SJSA1 (cell line): ENCODE data around the gene TBC1D9B. TPM values are rescaled to one million over a fixed set of nuclear protein-coding genes. Genes with fewer than 3 reads are reported as not detected.

ENCODE experiments used
- DNase-seq, 2 experiments: peaks; one replicate each; pipeline ENCODE4 v3.0.0-alpha.2; 2015 to 2020; ENCODE audit warnings: low spot score in 2 of 2, low read depth in 1 of 2
- H3K27ac ChIP-seq: fragments of 250-450 bp; sonication (Bioruptor Pico); 2 replicates; pipeline ENCODE4 v1.5.1; 2020; ENCODE audit warnings: mild to moderate bottlenecking, moderate library complexity
- H3K27me3 ChIP-seq: fragments of 250-450 bp; sonication (Bioruptor Pico); replicated peaks from 2 replicates; pipeline ENCODE4 v1.5.1; 2020; ENCODE audit warnings: mild to moderate bottlenecking, moderate library complexity
- H3K36me3 ChIP-seq: fragments of 250-450 bp; sonication (Bioruptor Pico); 2 replicates; pipeline ENCODE4 v1.5.1; 2020; ENCODE audit warnings: mild to moderate bottlenecking
- H3K4me1 ChIP-seq: fragments of 250-450 bp; sonication (Bioruptor Pico); replicated peaks from 2 replicates; pipeline ENCODE4 v1.6.1; 2021; ENCODE audit warnings: mild to moderate bottlenecking
- H3K4me3 ChIP-seq: fragments of 250-450 bp; sonication (Bioruptor Pico); 2 replicates; pipeline ENCODE4 v1.5.1; 2020; ENCODE audit warnings: mild to moderate bottlenecking
- H3K9me3 ChIP-seq: fragments of 250-450 bp; sonication (Bioruptor Pico); replicated peaks from 2 replicates; pipeline ENCODE4 v1.5.1; 2020; ENCODE audit warnings: mild to moderate bottlenecking
- total RNA-seq: library from RNA; depleted of rRNA; stranded (reverse); fragments of >200 nt; shearing (Covaris generic); gene quantifications from 2 replicates; pipeline ENCODE4 v1.2.3, GENCODE V29; 2014

Gene TBC1D9B
- total RNA-seq, 1 experiment from 2014 or later = 43.2 TPM

DNA sequence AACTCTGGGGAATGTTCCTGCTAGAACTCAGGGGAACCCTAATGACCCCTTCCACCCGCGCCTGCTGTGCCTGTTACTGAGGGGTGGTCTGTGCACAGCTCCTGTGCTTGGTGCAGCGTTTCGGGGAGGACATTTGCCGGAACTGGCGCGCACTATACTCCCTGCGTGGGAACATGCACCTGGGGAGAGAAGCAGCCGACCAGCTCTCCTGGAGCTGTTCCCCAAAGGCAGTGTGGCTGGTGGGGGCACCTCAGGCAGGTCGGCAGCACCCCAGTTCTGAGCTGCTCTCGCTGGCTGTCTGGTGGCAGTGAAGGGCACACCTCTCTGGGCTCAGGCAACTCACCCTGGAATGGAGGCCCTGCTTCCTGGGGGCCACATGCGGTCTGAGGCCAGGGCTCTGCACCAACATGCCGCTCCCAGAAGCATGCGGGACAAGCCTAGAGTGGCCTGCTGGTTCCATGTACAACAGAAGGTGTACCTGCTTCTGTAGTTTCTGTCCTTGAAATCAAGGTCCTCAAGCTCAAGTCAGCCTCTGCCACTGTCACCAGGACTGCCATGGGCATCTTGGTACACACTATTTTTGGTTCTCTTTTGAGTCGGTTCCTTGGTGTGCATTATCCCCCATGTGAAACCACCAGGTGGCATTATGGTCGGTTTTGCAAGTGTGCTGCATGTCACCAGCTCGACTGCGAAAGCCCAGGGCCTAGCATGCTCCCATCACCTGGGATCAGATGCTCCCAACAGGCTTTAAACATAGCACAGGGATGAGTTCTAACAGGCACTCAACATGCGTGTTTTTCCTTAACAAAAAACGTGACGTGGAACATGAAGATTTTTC lies 41.2 kb downstream of the TBC1D9B start:
- H3K4me1 ChIP-seq = no peaks in the 10 kb centered on the region
- no peaks in the 10 kb centered on the region for H3K27me3 ChIP-seq
- H3K36me3 ChIP-seq = peaks cover 96% of the 10 kb centered on the region
- no peak overlapping the region for H3K4me3 ChIP-seq
- H3K27ac ChIP-seq = no peak overlapping the region
- DNase-seq = no peak
- peaks cover 6% of the 10 kb centered on the region; the same call in 1 of the 2 replicates for H3K9me3 ChIP-seq

DNA sequence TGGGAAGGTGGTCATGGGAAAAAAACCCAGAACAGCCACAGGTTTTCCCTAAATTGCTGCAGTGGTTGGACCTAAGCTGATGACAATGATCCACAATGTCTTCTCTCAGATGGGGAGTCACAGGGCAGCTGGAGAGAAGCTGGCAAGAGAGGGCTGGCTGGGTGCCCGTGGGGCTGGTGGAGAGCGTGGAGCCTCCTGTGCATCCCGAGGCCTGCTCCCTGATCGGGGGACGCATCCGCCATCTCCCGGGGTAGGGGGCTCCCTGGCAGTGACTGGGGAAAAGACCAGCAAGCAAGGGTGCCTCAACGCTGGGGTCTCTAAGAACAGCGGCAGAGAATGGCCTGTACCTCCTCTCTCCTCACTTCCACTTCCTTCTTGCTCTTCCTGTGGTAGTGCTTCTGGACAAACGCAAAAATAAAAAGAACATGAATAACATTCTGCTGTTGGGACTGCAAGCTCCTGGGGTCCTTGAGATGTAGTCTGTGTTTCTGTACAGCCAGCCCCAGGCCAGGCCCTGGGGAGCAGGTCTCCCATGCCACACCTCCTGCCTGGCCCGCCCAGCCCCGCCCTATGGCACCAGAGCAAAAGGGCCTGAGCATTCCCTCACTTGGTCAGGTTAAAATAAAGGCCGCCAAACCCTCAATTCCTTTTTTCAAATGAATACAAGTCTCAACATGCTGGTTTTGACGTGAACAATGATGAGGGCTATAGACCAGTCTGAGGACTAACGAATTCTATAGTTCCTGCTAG lies 42.0 kb downstream of the TBC1D9B start:
- no peak for DNase-seq
- no peak overlapping the region for H3K27ac ChIP-seq
- peaks cover 88% of the 10 kb centered on the region for H3K36me3 ChIP-seq
- no peaks in the 10 kb centered on the region for H3K27me3 ChIP-seq
- H3K9me3 ChIP-seq = peaks cover 6% of the 10 kb centered on the region; the same call in 1 of the 2 replicates
- no peak overlapping the region for H3K4me3 ChIP-seq
- no peaks in the 10 kb centered on the region for H3K4me1 ChIP-seq

- H3K9me3 ChIP-seq = peaks cover 6% of the 10 kb centered on the region; the same call in 1 of the 2 replicates
- no peaks in the 10 kb centered on the region; the same call in 1 of the 2 replicates for H3K4me1 ChIP-seq
- H3K4me3 ChIP-seq = no peak overlapping the region
- no peaks in the 10 kb centered on the region for H3K27me3 ChIP-seq
- peaks cover 79% of the 10 kb centered on the region for H3K36me3 ChIP-seq
- no peak overlapping the region for H3K27ac ChIP-seq
- DNase-seq = no peak
These were observed 43.0 kb downstream of the TBC1D9B start for GRCh38 chr5:179864686-179865085.

DNA sequence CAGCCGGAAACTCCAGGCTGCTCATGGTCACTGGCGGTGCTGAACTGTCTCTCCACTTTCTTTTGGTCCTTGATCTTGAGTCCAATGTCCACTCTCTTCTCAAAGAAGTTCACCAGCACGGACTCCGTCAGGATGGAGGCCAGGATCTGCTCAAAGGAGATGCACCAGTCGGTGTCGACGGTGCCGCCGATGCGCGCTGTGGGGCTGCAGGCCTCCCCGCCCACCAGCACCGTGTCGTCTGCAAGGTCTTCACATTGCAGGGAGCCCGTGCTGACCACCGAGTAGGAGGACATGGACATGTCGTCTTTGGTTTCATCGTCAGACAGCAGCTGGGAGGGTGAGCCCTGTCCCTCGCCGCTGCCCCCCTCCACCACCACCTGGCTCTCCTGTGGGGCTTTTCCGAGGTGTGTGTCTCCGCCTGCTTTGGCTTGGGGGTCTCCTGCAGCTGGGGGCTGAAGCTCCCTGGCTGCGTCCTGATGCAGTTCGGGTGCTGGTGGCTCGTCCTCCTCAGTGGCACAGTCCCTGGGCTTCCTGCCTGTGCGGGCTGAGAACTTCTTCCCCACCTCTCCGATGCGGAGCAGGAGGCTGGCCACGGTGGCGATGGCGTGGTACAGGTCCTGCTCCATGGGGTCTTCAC lies 44.1 kb downstream of the TBC1D9B start:
- Histone ChIP-seq H3K9me3 (peaks cover 6% of the 10 kb centered on the region; the same call in 1 of the 2 replicates), H3K27me3 (no peaks in the 10 kb centered on the region), H3K27ac (no peak overlapping the region), H3K4me1 (no peaks in the 10 kb centered on the region; the same call in 1 of the 2 replicates), H3K36me3 (peaks cover 67% of the 10 kb centered on the region), H3K4me3 (no peak overlapping the region)
- DNase-seq = no peak

- peaks cover 64% of the 10 kb centered on the region for H3K36me3 ChIP-seq
- no peaks in the 10 kb centered on the region for H3K27me3 ChIP-seq
- no peak overlapping the region for H3K27ac ChIP-seq
- H3K4me3 ChIP-seq = no peak overlapping the region
- no peak for DNase-seq
- H3K9me3 ChIP-seq = peaks cover 6% of the 10 kb centered on the region; the same call in 1 of the 2 replicates
- H3K4me1 ChIP-seq = peaks cover 2% of the 10 kb centered on the region; the same call in 1 of the 2 replicates
These were observed 44.8 kb downstream of the TBC1D9B start for GRCh38 chr5:179862891-179863290.

DNA sequence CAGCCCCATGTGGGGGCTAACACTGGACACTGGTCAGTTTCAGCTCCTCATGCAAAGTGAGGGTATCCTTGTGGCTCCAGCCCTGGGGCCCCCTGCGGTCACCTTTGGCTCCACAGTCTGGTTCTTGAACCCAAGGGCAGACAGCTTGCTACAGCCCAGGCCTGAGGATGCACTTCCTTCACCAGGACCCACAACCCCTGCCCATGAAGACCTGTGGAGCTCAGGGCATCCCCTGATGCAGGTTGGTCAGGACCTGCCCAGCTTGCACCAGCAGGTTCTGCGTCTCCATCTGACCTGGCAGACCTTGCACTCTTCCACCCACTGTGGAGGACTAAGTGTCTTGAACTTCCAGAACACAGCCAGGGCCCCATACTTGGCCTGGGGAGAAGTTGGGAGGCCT lies 45.4 kb downstream of the TBC1D9B start:
- Histone ChIP-seq H3K4me3 (no peak overlapping the region), H3K36me3 (peaks cover 58% of the 10 kb centered on the region), H3K9me3 (peaks cover 6% of the 10 kb centered on the region; the same call in 1 of the 2 replicates), H3K27me3 (no peaks in the 10 kb centered on the region), H3K27ac (no peak overlapping the region), H3K4me1 (peaks cover 3% of the 10 kb centered on the region; the same call in 1 of the 2 replicates)
- DNase-seq = no peak

DNA sequence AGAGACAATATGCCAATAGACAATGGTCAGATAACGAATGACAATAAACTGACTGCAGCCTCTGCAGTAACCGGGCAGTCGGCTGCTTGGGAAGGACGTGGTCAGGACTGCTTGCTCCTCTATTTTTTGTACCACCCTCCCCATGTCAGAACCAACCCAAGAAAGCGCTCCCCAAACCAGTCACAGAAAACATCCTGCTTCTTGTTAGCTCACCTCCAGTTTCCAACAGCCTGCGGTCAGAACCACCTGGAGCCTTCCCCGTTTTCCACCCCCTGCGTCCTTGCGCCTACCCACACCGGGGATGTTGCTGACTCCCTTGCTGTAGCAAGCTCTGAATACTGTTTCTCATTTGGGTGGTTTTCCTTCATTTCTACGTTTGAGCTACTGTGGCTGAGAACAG lies 47.4 kb downstream of the TBC1D9B start:
- no peak overlapping the region for H3K27ac ChIP-seq
- DNase-seq = no peak
- H3K4me3 ChIP-seq = no peak overlapping the region
- peaks cover 38% of the 10 kb centered on the region for H3K36me3 ChIP-seq
- H3K27me3 ChIP-seq = no peaks in the 10 kb centered on the region
- H3K4me1 ChIP-seq = peaks cover 3% of the 10 kb centered on the region; the same call in 1 of the 2 replicates
- H3K9me3 ChIP-seq = peaks cover 6% of the 10 kb centered on the region; the same call in 1 of the 2 replicates

GRCh38 chr5:179858586-179859427 lies 48.9 kb downstream of the TBC1D9B start, which contains the start of gene MRNIP:
Gene MRNIP, minus strand, starts transcription at chr5:179858817. Its CDS starts 21 bp downstream, at chr5:179858796.
- Histone ChIP-seq H3K9me3 (peaks cover 6% of the 10 kb centered on the region; the same call in 1 of the 2 replicates), H3K36me3 (peaks cover 25% of the 10 kb centered on the region), H3K27me3 (no peaks in the 10 kb centered on the region), H3K27ac (peak within 1 kb of the TSS; percentile 1; the same call in 1 of the 2 replicates), H3K4me3 (peak within 1 kb of the TSS; percentile 76), H3K4me1 (peaks cover 3% of the 10 kb centered on the region; the same call in 1 of the 2 replicates)
- peak; percentile 93 to 98 for DNase-seq

DNA sequence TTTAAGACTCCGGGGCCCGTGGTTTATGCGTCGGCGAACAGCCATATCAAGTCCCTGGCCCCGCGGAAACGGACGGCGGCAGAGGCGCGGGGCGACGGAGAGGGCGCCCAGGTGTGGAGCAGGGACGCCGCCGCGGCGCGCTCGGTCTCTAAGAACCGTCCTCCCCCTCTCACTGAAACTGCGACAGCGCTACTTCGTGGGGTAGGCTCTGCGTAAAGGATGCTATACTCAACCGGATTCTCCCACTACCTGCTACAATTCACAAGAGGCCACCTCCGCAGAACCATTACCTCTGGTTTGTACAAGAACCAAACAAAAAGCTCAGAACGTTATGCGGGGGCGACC lies 49.5 kb downstream of the TBC1D9B start:
- no peak for DNase-seq
- H3K9me3 ChIP-seq = peaks cover 6% of the 10 kb centered on the region; the same call in 1 of the 2 replicates
- H3K36me3 ChIP-seq = peaks cover 20% of the 10 kb centered on the region
- no peak overlapping the region for H3K27ac ChIP-seq
- peaks cover 3% of the 10 kb centered on the region; the same call in 1 of the 2 replicates for H3K4me1 ChIP-seq
- H3K4me3 ChIP-seq = peak overlapping the region; percentile 76
- no peaks in the 10 kb centered on the region for H3K27me3 ChIP-seq

GRCh38 chr5:179854356-179854755 lies 53.3 kb downstream of the TBC1D9B start:
- Histone ChIP-seq H3K36me3 (peaks cover 34% of the 10 kb centered on the region), H3K27me3 (no peaks in the 10 kb centered on the region), H3K9me3 (no peaks in the 10 kb centered on the region), H3K27ac (no peak overlapping the region), H3K4me3 (no peak overlapping the region), H3K4me1 (0 out of 2 replicates have a peak, but pooled peaks cover 3% of the 10 kb centered on the region)
- DNase-seq = no peak

DNA sequence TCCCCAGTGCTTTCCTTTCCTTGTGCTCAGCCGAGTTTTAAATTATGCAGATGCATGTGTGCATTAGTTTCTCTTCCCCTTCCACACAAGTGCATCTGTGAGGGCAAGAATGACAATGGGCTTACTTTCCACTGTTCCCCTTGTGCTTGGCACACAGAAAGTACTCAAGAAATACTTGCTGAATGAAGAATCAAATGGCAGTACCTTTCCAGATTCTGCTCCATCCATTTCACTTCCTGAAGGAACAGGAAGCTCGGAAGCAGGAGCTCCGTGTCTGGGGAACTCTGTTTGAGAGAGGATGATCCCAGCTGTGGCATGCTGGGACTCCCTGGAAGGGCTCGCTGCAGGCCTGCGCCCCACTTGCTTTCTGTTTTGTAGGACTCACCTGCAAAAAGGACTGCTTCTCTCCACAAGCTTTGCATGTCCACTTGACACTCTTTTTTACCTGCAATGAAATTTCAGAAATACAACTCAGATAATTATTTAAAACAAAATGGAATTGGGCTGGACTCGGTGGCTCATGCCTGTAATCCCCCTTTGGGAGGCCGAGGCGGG lies 54.6 kb downstream of the TBC1D9B start:
- Histone ChIP-seq H3K27me3 (no peaks in the 10 kb centered on the region), H3K9me3 (peaks cover 3% of the 10 kb centered on the region; the same call in 1 of the 2 replicates), H3K4me3 (no peak overlapping the region), H3K27ac (no peak overlapping the region), H3K4me1 (0 out of 2 replicates have a peak, but pooled peaks cover 2% of the 10 kb centered on the region), H3K36me3 (peaks cover 37% of the 10 kb centered on the region)
- DNase-seq = no peak

GRCh38 chr5:179841621-179842020 lies 66.1 kb downstream of the TBC1D9B start:
- no peak for DNase-seq
- peaks cover 66% of the 10 kb centered on the region for H3K36me3 ChIP-seq

More at GRCh38 chr5:179841621-179842020, 66.1 kb downstream of the TBC1D9B start:
- Histone ChIP-seq H3K4me1 (no peaks in the 10 kb centered on the region; the same call in 1 of the 2 replicates), H3K9me3 (peaks cover 4% of the 10 kb centered on the region; the same call in 1 of the 2 replicates), H3K27me3 (no peaks in the 10 kb centered on the region), H3K4me3 (no peak overlapping the region), H3K27ac (no peak overlapping the region)
